Endometrial microvascular endothelial cells (primary cell): ENCODE results near the gene OCLN. TPM values are rescaled to one million over a fixed set of nuclear protein-coding genes. Genes with fewer than 3 reads are reported as not detected.
"Not testable (repeated sequence)": the region's sequence is repeated elsewhere in the genome, so short reads cannot be mapped to it uniquely, and the experiment has no call there.

Experiments used
- in situ Hi-C: cut with HindIII; loops from 2 replicates; pipeline ENCODE4 v1.10.0; 2017; ENCODE audit warnings: low sequenced_read_pairs, low pct_unique_long_range_greater_than_20kb; ENCODE audit errors: inconsistent ontology term
- total RNA-seq: library from RNA; depleted of rRNA; stranded (reverse); fragments of >200 nt; gene quantifications from one replicate; pipeline ENCODE4 v1.2.3, GENCODE V29; 2015; ENCODE audit errors: inconsistent ontology term

OCLN gene
- total RNA-seq = 0.84 TPM

- in situ Hi-C loops = no loop called here
Observed at GRCh38 chr5:69492391-69492922, at the start of gene OCLN. TSS of gene OCLN (plus strand) at chr5:69492790. CDS start at chr5:69504245, 11,455 bp downstream.

GRCh38 chr5:69444127-69444754, 48.3 kb upstream of the OCLN start:
- in situ Hi-C loops = no loop called here

- in situ Hi-C loops = no loop called here
Observed at GRCh38 chr5:69449511-69449910, 43.1 kb upstream of the OCLN start.

- in situ Hi-C loops = no loop called here
Observed at GRCh38 chr5:69450116-69450515, 42.5 kb upstream of the OCLN start.

- in situ Hi-C loops = not testable (repeated sequence)
Observed at GRCh38 chr5:69450527-69450926, 42.1 kb upstream of the OCLN start.

- in situ Hi-C loops = no loop called here
Observed at GRCh38 chr5:69451941-69452647, 40.5 kb upstream of the OCLN start.

- in situ Hi-C loops = not testable (repeated sequence)
Observed at GRCh38 chr5:69453487-69453886, 39.1 kb upstream of the OCLN start.

- in situ Hi-C loops = no loop called here
Observed at GRCh38 chr5:69454460-69455249, 37.9 kb upstream of the OCLN start.

GRCh38 chr5:69455428-69455988, 37.1 kb upstream of the OCLN start:
- in situ Hi-C loops = not testable (repeated sequence)

GRCh38 chr5:69462170-69462569, 30.4 kb upstream of the OCLN start:
- in situ Hi-C loops = no loop called here

GRCh38 chr5:69466375-69466774, 26.2 kb upstream of the OCLN start:
- in situ Hi-C loops = not testable (repeated sequence)

- in situ Hi-C loops = no loop called here
Observed at GRCh38 chr5:69467442-69468225, 25.0 kb upstream of the OCLN start.

- in situ Hi-C loops = no loop called here
Observed at GRCh38 chr5:69468631-69469030, 24.0 kb upstream of the OCLN start.

GRCh38 chr5:69471516-69471915, 21.1 kb upstream of the OCLN start:
- in situ Hi-C loops = not testable (repeated sequence)

- in situ Hi-C loops = not testable (repeated sequence)
Observed at GRCh38 chr5:69472535-69473143, 20.0 kb upstream of the OCLN start.

GRCh38 chr5:69477170-69477569, 15.4 kb upstream of the OCLN start:
- in situ Hi-C loops = no loop called here

- in situ Hi-C loops = not testable (repeated sequence)
Observed at GRCh38 chr5:69478296-69478695, 14.3 kb upstream of the OCLN start.

- in situ Hi-C loops = no loop called here
Observed at GRCh38 chr5:69484891-69485290, 7.7 kb upstream of the OCLN start.
